ENCODE results near the gene MEOX2. TPM values are rescaled to one million over a fixed set of nuclear protein-coding genes. Genes with fewer than 3 reads are reported as not detected.
A peak's percentile ranks its signal among the peaks of the same experiment; 100 is the strongest.

MEOX2 gene
- total RNA-seq, 6 experiments from 2014 or later, result not detected

GRCh38 chr7:15688911-15689310, 2.4 kb upstream of the MEOX2 start:
- no peak for DNase-seq
- no peaks in the 10 kb centered on the region for H3K9me3 Mint-ChIP-seq
- peaks cover 34% of the 10 kb centered on the region for H3K4me1 Mint-ChIP-seq (ENCODE audit: low read depth)
- no peaks in the 10 kb centered on the region for H3K36me3 Mint-ChIP-seq (ENCODE audit: low read depth)
- TF ChIP-seq CTCF (IDR thresholded peaks at IDR 0.05), result no peak
- no peak overlapping the region for H3K27ac Mint-ChIP-seq
- H3K4me3 Mint-ChIP-seq, result no peak overlapping the region
- peaks cover 42% of the 10 kb centered on the region for H3K27me3 Mint-ChIP-seq (ENCODE audit: insufficient read depth)

DNA sequence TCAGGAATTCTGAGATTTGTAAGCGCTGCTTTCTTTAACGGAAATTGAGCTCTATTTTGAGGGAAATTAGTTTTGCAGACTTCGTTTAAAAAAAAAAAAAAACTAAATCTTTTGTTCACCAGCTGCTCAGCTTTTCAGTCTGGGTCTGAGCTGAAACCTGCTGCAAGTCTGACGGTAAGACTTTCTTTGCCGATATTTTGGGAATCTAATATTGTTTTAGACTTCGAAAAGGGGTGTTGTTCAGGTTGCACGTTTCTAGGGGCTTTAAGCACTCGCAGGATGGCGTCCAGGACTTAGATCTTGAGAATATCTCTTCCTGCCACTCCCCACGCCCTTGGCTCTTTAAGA, 1.8 kb upstream of the MEOX2 start:
- peaks cover 34% of the 10 kb centered on the region for H3K4me1 Mint-ChIP-seq (ENCODE audit: low read depth)
- H3K27ac Mint-ChIP-seq, result no peak overlapping the region
- TF ChIP-seq CTCF (IDR thresholded peaks at IDR 0.05), result no peak
- no peak for DNase-seq
- H3K27me3 Mint-ChIP-seq (ENCODE audit: insufficient read depth), result peaks cover 42% of the 10 kb centered on the region
- H3K9me3 Mint-ChIP-seq, result no peaks in the 10 kb centered on the region
- H3K36me3 Mint-ChIP-seq (ENCODE audit: low read depth), result no peaks in the 10 kb centered on the region
- H3K4me3 Mint-ChIP-seq, result no peak overlapping the region

DNA sequence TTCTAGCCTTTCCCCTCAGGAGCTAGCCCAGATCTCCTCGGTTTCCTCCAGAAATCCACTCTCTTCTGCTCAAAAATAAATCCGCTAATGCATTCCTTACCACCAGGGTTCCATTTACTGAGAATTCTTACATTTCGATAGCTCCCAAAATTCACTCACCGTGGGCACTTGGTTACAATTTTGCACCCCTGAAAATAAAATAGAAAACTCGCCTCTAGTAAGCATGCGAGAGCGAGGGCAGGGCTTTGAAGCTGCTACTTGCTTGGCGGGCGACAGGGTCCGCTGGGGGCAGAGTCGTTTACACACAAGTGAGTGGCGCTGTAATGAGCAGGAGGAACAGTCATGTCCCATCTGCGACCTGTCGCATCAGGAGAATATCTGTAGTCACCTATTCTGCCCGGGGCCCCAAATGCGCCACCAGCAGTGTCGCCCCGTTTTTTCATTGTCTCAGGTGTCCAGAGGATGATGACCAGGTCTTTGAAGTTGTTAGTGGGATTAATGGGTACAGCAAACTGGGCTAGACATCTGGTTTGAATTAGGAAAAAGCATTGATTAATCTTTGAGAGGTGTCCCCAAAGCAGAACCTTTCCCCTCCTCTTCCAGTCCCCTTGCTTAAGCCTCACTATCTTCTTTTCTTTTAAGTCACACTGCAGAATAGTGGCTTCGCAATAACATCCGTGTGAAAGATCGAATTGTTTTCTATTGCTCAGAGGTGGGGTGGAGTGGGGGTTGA, 1.2 kb upstream of the MEOX2 start:
- Mint-ChIP-seq H3K36me3 (ENCODE audit: low read depth) (no peaks in the 10 kb centered on the region), H3K27ac (no peak overlapping the region), H3K27me3 (ENCODE audit: insufficient read depth) (peaks cover 42% of the 10 kb centered on the region), H3K4me1 (ENCODE audit: low read depth) (peaks cover 34% of the 10 kb centered on the region), H3K9me3 (no peaks in the 10 kb centered on the region), H3K4me3 (peak overlapping the region; percentile 68; the same call in 1 of the 2 replicates)
- DNase-seq, result no peak
- TF ChIP-seq CTCF (IDR thresholded peaks at IDR 0.05), result no peak; the same call in 1 of the 2 replicates

GRCh38 chr7:15686957-15687545, 568 bp upstream of the MEOX2 start:
- peak overlapping the region; percentile 68; the same call in 1 of the 2 replicates for H3K4me3 Mint-ChIP-seq
- no peak overlapping the region for H3K27ac Mint-ChIP-seq
- no peak for DNase-seq
- TF ChIP-seq CTCF (IDR thresholded peaks at IDR 0.05), result no peak
- no peaks in the 10 kb centered on the region for H3K36me3 Mint-ChIP-seq (ENCODE audit: low read depth)
- peaks cover 34% of the 10 kb centered on the region for H3K4me1 Mint-ChIP-seq (ENCODE audit: low read depth)
- peaks cover 42% of the 10 kb centered on the region for H3K27me3 Mint-ChIP-seq (ENCODE audit: insufficient read depth)
- H3K9me3 Mint-ChIP-seq, result no peaks in the 10 kb centered on the region

DNA sequence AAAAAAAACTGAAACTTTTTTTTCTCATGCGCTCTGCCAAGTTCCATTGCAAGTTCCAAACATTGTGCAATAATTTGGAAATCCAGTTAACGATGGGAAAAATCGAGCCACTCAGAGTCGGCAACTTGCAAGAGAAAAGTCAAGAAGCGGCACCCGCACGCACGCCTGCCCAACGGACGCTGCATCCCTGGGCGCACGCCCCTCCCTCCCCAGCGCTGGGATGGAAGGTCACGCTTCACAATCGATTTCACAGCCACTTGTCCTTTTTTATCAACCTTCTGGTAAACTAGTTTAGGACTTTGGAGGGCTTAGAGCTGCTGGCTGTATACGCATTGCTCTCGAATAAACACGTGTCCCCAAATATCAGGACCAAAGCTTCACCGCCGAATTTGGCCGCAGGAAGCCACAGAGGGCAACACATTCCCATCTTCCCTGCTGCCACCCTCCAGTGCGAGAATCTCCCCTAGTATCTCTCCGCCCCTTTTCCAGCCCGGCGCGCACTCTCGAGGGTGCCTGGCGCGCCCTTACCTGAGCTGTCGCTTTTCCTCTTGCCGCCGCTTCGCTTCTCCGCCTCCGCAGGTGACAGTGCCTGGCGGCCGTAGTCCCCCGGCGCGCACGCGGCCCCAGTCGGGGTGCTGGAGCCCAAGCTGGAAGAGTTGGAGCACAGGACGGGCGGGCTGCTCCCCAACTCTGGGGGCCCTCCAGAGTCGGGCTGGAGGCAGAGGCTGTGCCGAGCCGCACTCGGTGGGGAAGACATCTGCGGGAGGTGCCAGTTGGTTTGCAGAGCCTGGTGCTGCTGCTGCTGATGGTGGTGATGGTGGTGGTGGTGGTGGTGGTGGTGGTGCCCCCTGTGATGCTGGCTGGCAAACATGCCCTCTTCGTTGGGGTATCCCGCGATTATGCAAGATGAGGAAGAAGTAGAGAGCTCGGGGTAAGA, 857 bp downstream of the MEOX2 start:
- peak; percentile 26 for DNase-seq
- H3K4me3 Mint-ChIP-seq, result peak overlapping the region; percentile 68
- H3K4me1 Mint-ChIP-seq (ENCODE audit: low read depth), result peaks cover 34% of the 10 kb centered on the region
- H3K27me3 Mint-ChIP-seq (ENCODE audit: insufficient read depth), result peaks cover 41% of the 10 kb centered on the region
- no peak for TF ChIP-seq CTCF (IDR thresholded peaks at IDR 0.05)
- H3K36me3 Mint-ChIP-seq (ENCODE audit: low read depth), result no peaks in the 10 kb centered on the region
- H3K27ac Mint-ChIP-seq, result no peak overlapping the region
- H3K9me3 Mint-ChIP-seq, result no peaks in the 10 kb centered on the region

Measured in HFFc6 (cell line).